Endothelial cell of umbilical vein (primary cell): ENCODE data around the gene OR2AG1. TPM values are rescaled to one million over a fixed set of nuclear protein-coding genes. Genes with fewer than 3 reads are reported as not detected.

Source experiments
- BruUV-seq: library from RNA; stranded (reverse); fragments of 400-500 nt; replicated peaks from 2 replicates; lab custom pipeline; 2021; lab: Mats Ljungman, UMichigan
- CTCF ChIA-PET: fragments of 300-600, 350-600 bp; sonication (Branson Sonifier 250); formaldehyde crosslinking; loops from one replicate; lab custom pipeline; 2021; ENCODE audit warnings: antibody characterized with exemption, inconsistent platforms; lab: Charles Lee
- POLR2A ChIA-PET: fragments of 300-600, 350-600 bp; sonication (Branson Sonifier 250); formaldehyde crosslinking; loops from one replicate; lab custom pipeline; 2021; ENCODE audit warnings: antibody characterized with exemption, inconsistent platforms; lab: Charles Lee
- DNase-seq: peaks from one replicate; pipeline ENCODE4 v3.0.0-alpha.2; 2011; ENCODE audit warnings: low read depth, low spot score
- FAIRE-seq: peaks from 2 replicates; lab custom pipeline; 2011; peaks lifted over from hg19 to GRCh38; lab: Jason Lieb, UNC
- H2AFZ ChIP-seq: 2 replicates; pipeline ENCODE4 v1.6.0; 2012; ENCODE audit warnings: low read depth, low read length, control low read depth, inconsistent platforms
- H3K27ac ChIP-seq: 2 replicates; pipeline ENCODE4 v1.5.1; 2011; ENCODE audit warnings: low read depth, mild to moderate bottlenecking, control low read depth, low read length, moderate library complexity; ENCODE audit not compliant: insufficient read depth
- H3K27me3 ChIP-seq, 2 experiments: 2 replicates each; pipeline versions ENCODE4 v1.6.0 to v1.6.1; 2011; ENCODE audit warnings: low read length in 2 of 2, mixed read lengths in 1 of 2; ENCODE audit not compliant: control insufficient read depth in 2 of 2, insufficient read depth in 2 of 2
- H3K36me3 ChIP-seq, 2 experiments: 2 replicates in 1 of 2; 3 replicates in 1 of 2; pipeline ENCODE4 v1.5.1; 2011; ENCODE audit warnings: low read length in 2 of 2, mild to moderate bottlenecking in 1 of 2, moderate library complexity in 1 of 2; ENCODE audit not compliant: control insufficient read depth in 2 of 2, insufficient read depth in 2 of 2; ENCODE audit errors: extremely low read depth in 1 of 2
- H3K4me1 ChIP-seq: 3 replicates; pipeline ENCODE4 v1.5.1; 2011; ENCODE audit warnings: mild to moderate bottlenecking, low read length; ENCODE audit not compliant: control insufficient read depth, insufficient read depth; ENCODE audit errors: extremely low read depth
- H3K4me2 ChIP-seq: 2 replicates; pipeline ENCODE4 v1.6.1; 2011; ENCODE audit warnings: low read length, control low read depth, mixed read lengths; ENCODE audit not compliant: insufficient read depth
- H3K4me3 ChIP-seq, 3 experiments: fragments of 200-600 bp in 1 of 3; sonication (generic), shearing (Covaris generic) in 1 of 3; replicated peaks in 1 of 3; 2 replicates each; pipeline ENCODE4 v1.5.1; 2011 to 2016; ENCODE audit warnings: control low read depth in 3 of 3, low read length in 3 of 3, mild to moderate bottlenecking in 2 of 3, inconsistent platforms in 1 of 3, low read depth in 1 of 3, moderate library complexity in 1 of 3; ENCODE audit not compliant: insufficient read depth in 1 of 3
- H3K79me2 ChIP-seq: 2 replicates; pipeline ENCODE4 v1.6.0; 2012; ENCODE audit warnings: low read length, inconsistent platforms; ENCODE audit not compliant: control insufficient read depth, insufficient read depth
- H3K9ac ChIP-seq: replicated peaks from 2 replicates; pipeline ENCODE3; 2011; ENCODE audit warnings: low read length, control low read depth; ENCODE audit not compliant: insufficient read depth; ENCODE audit errors: extremely low read depth
- H3K9me1 ChIP-seq: replicated peaks from 3 replicates; pipeline ENCODE4 v1.6.0; 2011; ENCODE audit warnings: mild to moderate bottlenecking, low read length; ENCODE audit not compliant: control insufficient read depth, insufficient read depth; ENCODE audit errors: extremely low read depth
- H3K9me3 ChIP-seq: replicated peaks from 2 replicates; pipeline ENCODE4 v1.5.1; 2012; ENCODE audit warnings: low read length, inconsistent platforms; ENCODE audit not compliant: control insufficient read depth, insufficient read depth
- H4K20me1 ChIP-seq: replicated peaks from 2 replicates; pipeline ENCODE3; 2011; ENCODE audit warnings: mild to moderate bottlenecking, low read length; ENCODE audit not compliant: control insufficient read depth, insufficient read depth; ENCODE audit errors: extremely low read depth
- CTCF ChIP-seq, 2 donors: IDR thresholded peaks; 1 replicate in 1 of 2; 2 replicates in 1 of 2; pipeline ENCODE4 v1.5.1; 2011; ENCODE audit warnings: low read length in 2 of 2, mild to moderate bottlenecking in 2 of 2, moderate library complexity in 2 of 2, control low read depth in 1 of 2, inconsistent platforms in 1 of 2, low read depth in 1 of 2; ENCODE audit not compliant: insufficient read depth in 1 of 2; ENCODE audit errors: extremely low read depth in 1 of 2
- FOS ChIP-seq: IDR thresholded peaks from 2 replicates; pipeline ENCODE4 v1.6.1; 2011; ENCODE audit warnings: mild to moderate bottlenecking, low read length, moderate library complexity, borderline replicate concordance; ENCODE audit not compliant: insufficient read depth
- GATA2 ChIP-seq: IDR thresholded peaks from 2 replicates; pipeline ENCODE4 v1.7.0; 2011; ENCODE audit warnings: low read depth, mild to moderate bottlenecking, moderate library complexity, mixed read lengths, low read length; ENCODE audit not compliant: insufficient read length, insufficient read depth
- JUN ChIP-seq: IDR thresholded peaks from 2 replicates; pipeline ENCODE4 v1.6.1; 2011; ENCODE audit warnings: borderline replicate concordance, low read depth; ENCODE audit not compliant: insufficient read length, insufficient read depth
- MAX ChIP-seq: IDR thresholded peaks from 2 replicates; pipeline ENCODE4 v1.6.1; 2011; ENCODE audit not compliant: insufficient read depth, insufficient read length
- MYC ChIP-seq: IDR thresholded peaks from one replicate; pipeline ENCODE4 v1.6.1; 2011; ENCODE audit warnings: mild to moderate bottlenecking, low read depth, low read length
- POLR2AphosphoS5 ChIP-seq: IDR thresholded peaks from 2 replicates; pipeline ENCODE4 v1.6.1; 2012; ENCODE audit warnings: low read depth, mild to moderate bottlenecking, control low read depth, low read length, moderate library complexity; ENCODE audit not compliant: insufficient read depth
- dilution Hi-C: fragments of 300-500 bp; cut with MboI; formaldehyde crosslinking; loops from one replicate; pipeline ENCODE4 v1.15.0; 2019; ENCODE audit warnings: low sequenced_read_pairs; ENCODE audit not compliant: extremely low pct_ligation_motif_present
- intact Hi-C: fragments of 100-400 bp; cut with micrococcal nuclease; formaldehyde crosslinking; loops from one replicate; pipeline ENCODE4 v1.10.0; 2022
- polyA plus RNA-seq, 4 experiments: library from polyadenylated mRNA; depleted of rRNA in 3 of 4; stranded (reverse) in 3 of 4; unstranded in 1 of 4; fragments of >200 nt; gene quantifications; 2 replicates each; pipeline versions ENCODE4 v1.2.1 to v1.2.3, GENCODE V29; 2011 to 2012; ENCODE audit warnings: missing spikeins in 1 of 4
- total RNA-seq: library from RNA; stranded (reverse); gene quantifications from 2 replicates; pipeline ENCODE4 v1.2.3, GENCODE V29; 2021

The OR2AG1 gene
- total and polyA plus RNA-seq, 2 donors (not counting 3 experiments of a cell fraction or from before 2014, with no cell fraction given), result not detected

- intact Hi-C loops, result no loop called here
- CTCF ChIA-PET, result interaction anchor here (1.4 kb wide), 1 partner anchor 40 kb away, joined by 3 read pairs; no protein-coding TSS in a partner anchor
- no peak for DNase-seq
- no peak for FAIRE-seq
- no peaks in the 10 kb centered on the region for H3K9me1 ChIP-seq
- H3K36me3 ChIP-seq, result no peaks in the 10 kb centered on the region
- no peak overlapping the region for H2AFZ ChIP-seq
- POLR2A ChIA-PET, result no interaction called here
- TF ChIP-seq GATA2, result no peak
- TF ChIP-seq JUN, result no peak
- no peak for TF ChIP-seq MAX
- TF ChIP-seq FOS, result no peak
- TF ChIP-seq POLR2AphosphoS5, result no peak
- no peak for TF ChIP-seq MYC
- no peak for TF ChIP-seq CTCF (IDR thresholded peaks at IDR 0.05; ENCODE audit: extremely low read depth in 1 of 2, insufficient read depth in 1 of 2, low read depth in 1 of 2, low read length in 2 of 2)
- dilution Hi-C loops, result no loop called here
- H3K27ac ChIP-seq, result no peak overlapping the region
- BruUV-seq, result no TSS peak
- H3K4me3 ChIP-seq, result no peak overlapping the region
- H3K9me3 ChIP-seq, result no peaks in the 10 kb centered on the region
- peaks cover 0 to 5% of the 10 kb centered on the region in 2 experiments for H3K27me3 ChIP-seq
- no peaks in the 10 kb centered on the region for H3K79me2 ChIP-seq
- H3K9ac ChIP-seq, result no peak overlapping the region
- no peaks in the 10 kb centered on the region for H4K20me1 ChIP-seq
- H3K4me2 ChIP-seq, result no peak overlapping the region
- no peaks in the 10 kb centered on the region for H3K4me1 ChIP-seq
Measured at GRCh38 chr11:6794639-6795038, 11.8 kb downstream of the OR2AG1 start.
